ENCODE data around the gene CERS6.

DNA sequence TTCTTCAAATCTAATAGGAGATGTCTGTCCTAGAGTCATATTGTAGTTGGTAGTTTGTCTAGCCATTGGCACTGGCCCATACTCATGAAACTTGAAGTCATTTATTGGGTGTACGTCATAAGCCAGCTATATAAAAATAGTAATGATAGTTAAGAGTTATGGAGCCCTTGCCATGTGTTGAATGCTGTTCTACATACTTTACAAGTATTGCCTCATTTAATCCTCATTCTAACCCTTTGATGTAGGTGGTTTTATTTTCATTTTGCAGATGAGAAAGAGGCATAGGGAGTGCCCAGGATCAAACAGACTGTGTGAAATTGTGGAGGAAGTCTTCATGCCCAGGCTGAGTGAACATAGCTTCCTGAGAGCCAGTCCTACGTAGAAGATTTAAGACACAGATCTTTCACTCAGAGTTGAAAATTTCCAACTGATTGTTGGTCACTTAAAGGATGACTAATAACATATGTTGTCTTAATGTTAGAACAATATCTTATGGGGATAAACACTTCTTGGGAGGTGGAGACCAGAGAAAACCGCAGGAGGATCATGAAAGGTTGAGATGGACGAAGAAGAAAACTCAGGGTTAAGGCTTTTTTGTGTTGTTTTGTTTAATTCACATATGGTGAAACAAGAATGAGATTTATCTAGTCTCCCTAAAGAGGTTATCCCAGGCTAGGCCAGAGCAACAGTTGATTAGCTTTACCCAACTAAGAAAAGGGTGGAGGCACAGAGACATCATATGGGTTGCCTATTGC is 156.0 kb downstream of the CERS6 start:
- TF ChIP-seq EP300 (IDR thresholded peaks at IDR 0.05): no peak
- TF ChIP-seq, protein P1, sequence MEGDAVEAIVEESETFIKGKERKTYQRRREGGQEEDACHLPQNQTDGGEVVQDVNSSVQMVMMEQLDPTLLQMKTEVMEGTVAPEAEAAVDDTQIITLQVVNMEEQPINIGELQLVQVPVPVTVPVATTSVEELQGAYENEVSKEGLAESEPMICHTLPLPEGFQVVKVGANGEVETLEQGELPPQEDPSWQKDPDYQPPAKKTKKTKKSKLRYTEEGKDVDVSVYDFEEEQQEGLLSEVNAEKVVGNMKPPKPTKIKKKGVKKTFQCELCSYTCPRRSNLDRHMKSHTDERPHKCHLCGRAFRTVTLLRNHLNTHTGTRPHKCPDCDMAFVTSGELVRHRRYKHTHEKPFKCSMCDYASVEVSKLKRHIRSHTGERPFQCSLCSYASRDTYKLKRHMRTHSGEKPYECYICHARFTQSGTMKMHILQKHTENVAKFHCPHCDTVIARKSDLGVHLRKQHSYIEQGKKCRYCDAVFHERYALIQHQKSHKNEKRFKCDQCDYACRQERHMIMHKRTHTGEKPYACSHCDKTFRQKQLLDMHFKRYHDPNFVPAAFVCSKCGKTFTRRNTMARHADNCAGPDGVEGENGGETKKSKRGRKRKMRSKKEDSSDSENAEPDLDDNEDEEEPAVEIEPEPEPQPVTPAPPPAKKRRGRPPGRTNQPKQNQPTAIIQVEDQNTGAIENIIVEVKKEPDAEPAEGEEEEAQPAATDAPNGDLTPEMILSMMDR (IDR thresholded peaks at IDR 0.05): no peak
- no peak for TF ChIP-seq POLR2A (IDR thresholded peaks at IDR 0.05; ENCODE audit: low read depth)

Measured in esophagus muscularis mucosa (tissue), 4 donors.